Stimulated activated CD8-positive, alpha-beta memory T cell treated with anti-CD3 and anti-CD28 coated beads, Interleukin-12 subunit alpha, Interleukin-12 subunit beta, amount 100 ng/mL, for 24 hours (primary cell): ENCODE data around the gene OR51D1.

Experiments used
- DNase-seq: peaks from one replicate; pipeline ENCODE4 v3.0.0-alpha.2; 2020; ENCODE audit errors: extremely low read depth

OR51D1 gene

GRCh38 chr11:4645974-4646373, 8.7 kb downstream of the OR51D1 start:
- no peak for DNase-seq

DNA sequence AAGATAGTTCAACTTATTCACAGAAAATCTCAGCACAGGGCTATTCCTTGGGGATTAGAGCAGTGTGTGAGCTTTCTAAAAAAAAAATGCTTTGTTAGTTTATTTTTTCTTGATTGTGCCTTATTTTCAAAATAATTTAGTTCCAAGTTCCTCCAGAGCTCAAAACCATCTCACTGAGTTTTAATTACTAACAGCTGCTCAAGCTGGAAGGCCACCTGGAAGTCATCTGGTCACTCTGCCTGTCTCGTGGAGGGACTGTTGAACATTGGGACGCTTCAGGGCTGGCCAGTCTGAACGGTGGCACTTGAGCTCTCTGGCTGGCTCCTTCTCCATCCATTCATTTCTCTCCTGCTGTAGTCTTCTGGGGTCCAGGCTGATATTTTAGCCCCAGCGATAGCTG, 10.5 kb downstream of the OR51D1 start:
- DNase-seq: no peak

DNA sequence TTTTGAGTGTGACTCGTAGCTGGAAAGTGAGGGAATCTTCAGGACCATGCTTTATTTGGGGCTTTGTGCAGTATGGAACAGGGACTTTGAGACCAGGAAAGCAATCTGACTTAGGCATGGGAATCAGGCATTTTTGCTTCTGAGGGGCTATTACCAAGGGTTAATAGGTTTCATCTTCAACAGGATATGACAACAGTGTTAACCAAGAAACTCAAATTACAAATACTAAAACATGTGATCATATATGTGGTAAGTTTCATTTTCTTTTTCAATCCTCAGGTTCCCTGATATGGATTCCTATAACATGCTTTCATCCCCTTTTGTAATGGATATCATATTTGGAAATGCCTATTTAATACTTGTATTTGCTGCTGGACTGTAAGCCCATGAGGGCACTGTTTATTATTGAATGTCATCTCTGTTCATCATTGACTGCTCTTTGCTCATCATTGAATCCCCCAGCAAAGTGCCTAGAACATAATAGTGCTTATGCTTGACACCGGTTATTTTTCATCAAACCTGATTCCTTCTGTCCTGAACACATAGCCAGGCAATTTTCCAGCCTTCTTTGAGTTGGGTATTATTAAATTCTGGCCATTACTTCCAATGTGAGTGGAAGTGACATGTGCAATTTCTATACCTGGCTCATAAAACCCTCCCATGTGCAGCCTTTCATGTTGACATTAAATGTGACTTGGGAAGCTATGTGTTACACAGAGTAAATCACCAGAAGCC, 17.5 kb downstream of the OR51D1 start:
- no peak for DNase-seq

GRCh38 chr11:4658629-4659445, 21.6 kb downstream of the OR51D1 start:
- DNase-seq: no peak

DNA sequence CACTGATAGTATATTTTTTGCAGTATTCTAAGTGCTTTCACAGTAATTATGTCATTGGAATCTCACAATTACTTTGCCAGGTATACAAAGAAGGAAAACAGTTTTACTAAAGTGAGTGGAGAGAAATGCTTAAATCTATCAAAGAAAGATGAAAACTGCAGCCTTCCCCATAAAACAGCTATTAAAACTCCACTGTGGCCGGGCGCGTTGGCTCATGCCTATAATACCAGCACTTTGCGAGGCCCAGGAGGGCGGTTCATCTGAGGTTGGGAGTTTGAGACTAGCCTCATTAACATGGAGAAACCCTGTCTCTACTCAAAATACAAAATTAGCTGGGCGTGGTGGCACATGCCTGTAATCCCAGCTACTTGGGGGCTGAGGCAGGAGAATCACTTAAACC, 25.6 kb downstream of the OR51D1 start:
- no peak for DNase-seq

- no peak for DNase-seq
Observed at GRCh38 chr11:4664183-4664582, 26.9 kb downstream of the OR51D1 start.

DNA sequence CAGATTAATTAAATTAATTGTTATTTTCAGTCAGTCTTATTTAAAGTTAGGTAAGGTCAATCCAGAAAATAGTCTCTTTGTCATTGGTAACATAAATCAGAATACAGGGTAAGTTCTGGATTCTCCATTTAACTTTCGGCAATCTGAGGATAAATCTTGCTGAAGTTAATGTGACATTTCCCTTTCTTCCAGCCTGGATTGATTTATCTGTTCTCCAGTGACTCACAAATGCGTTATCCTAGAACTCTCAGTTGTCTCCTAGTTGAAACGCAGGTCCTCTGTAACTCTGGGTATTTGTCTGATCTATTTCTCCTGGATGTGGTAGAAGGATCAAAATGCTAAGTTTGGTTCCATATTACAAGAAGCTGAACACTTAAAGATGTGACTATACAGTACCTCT, 27.5 kb downstream of the OR51D1 start:
- no peak for DNase-seq

DNA sequence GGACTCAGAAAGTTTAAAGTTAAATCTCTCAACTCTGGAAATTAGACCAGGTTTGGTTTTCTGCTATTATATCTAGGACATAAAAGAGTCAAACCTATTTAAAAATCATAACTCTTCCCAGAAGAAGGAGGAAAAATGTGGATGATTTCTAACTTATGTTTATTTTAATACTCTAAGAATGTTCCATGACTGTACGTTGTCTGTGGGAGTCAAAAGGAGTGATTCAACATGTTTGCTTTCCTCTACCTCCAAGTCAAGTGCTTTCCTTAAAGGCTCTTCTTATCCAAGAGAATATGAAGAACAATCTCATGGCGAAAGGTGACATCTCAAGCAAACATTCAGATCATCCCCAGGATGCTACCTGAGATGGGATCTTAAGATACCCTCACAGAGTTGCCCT, 28.1 kb downstream of the OR51D1 start:
- DNase-seq: no peak

GRCh38 chr11:4671741-4672140, 34.5 kb downstream of the OR51D1 start:
- DNase-seq: no peak

- no peak for DNase-seq
Observed at GRCh38 chr11:4672470-4672869, 35.2 kb downstream of the OR51D1 start.

GRCh38 chr11:4673781-4674180, 36.5 kb downstream of the OR51D1 start:
- no peak for DNase-seq

GRCh38 chr11:4677948-4678347, 40.7 kb downstream of the OR51D1 start:
- DNase-seq: no peak

DNA sequence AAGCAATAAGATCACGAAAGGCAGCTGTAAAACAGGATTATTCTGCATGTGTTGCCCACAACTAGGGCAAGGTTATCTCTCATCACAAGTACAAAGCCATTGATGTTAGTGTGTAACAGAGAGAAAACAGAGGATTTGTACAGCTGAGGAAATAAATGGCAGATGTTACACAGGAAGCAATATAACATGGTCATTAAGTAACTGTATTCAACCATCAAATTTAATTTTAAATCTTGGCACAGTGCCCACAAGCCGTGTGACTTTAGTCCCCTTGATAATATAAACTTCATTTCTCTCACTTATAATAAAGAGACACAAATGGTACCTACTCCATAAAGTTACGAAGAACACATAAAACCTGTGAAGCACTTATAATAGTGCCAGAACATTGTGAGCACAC, 43.1 kb downstream of the OR51D1 start:
- no peak for DNase-seq

GRCh38 chr11:4682623-4683419, 45.5 kb downstream of the OR51D1 start:
- DNase-seq: no peak

- no peak for DNase-seq
Observed at GRCh38 chr11:4684631-4685285, 47.5 kb downstream of the OR51D1 start.
